Esophagus muscularis mucosa (tissue), 4 donors: ENCODE measurements around the gene TCERG1L. TPM values are rescaled to one million over a fixed set of nuclear protein-coding genes. Genes with fewer than 3 reads are reported as not detected.

Source experiments
- DNase-seq: peaks from one replicate; pipeline ENCODE4 v3.0.0-alpha.2; 2017; ENCODE audit errors: extremely low spot score
- H3K27ac ChIP-seq, 4 donors: fragments of 200-600 bp; sonication (generic); replicated peaks in 1 of 4; 1 replicate in 3 of 4; 2 replicates in 1 of 4; pipeline ENCODE4 v1.5.1; 2016 to 2019; ENCODE audit warnings: mild to moderate bottlenecking in 1 of 4
- H3K27me3 ChIP-seq, 4 donors: fragments of 200-600 bp; sonication (generic); one replicate each; pipeline versions ENCODE4 v1.5.1 to v1.6.0; 2016 to 2019
- H3K36me3 ChIP-seq, 4 donors: fragments of 200-600 bp; sonication (generic); one replicate each; pipeline ENCODE4 v1.5.1; 2016 to 2019
- H3K4me1 ChIP-seq, 4 donors: fragments of 200-600 bp; sonication (generic); one replicate each; pipeline ENCODE4 v1.5.1; 2016 to 2019
- H3K4me3 ChIP-seq, 4 donors: fragments of 200-600 bp; sonication (generic); 1 replicate in 2 of 4; 2 replicates in 2 of 4; pipeline ENCODE4 v1.5.1; 2016 to 2019; ENCODE audit warnings: mild to moderate bottlenecking in 4 of 4, moderate library complexity in 1 of 4
- H3K9me3 ChIP-seq, 4 donors: fragments of 200-600 bp; sonication (generic); 1 replicate in 3 of 4; 2 replicates in 1 of 4; pipeline ENCODE4 v1.5.1; 2016 to 2019
- EP300 ChIP-seq: sonication (generic); formaldehyde crosslinking; IDR thresholded peaks from one replicate; pipeline ENCODE4 v1.6.1; 2017; ENCODE audit warnings: antibody characterized with exemption
- POLR2A ChIP-seq: fragments of 450-650 bp; IDR thresholded peaks from one replicate; pipeline ENCODE4 v1.6.1; 2017; ENCODE audit warnings: antibody characterized with exemption, moderate library complexity, mild to moderate bottlenecking, low read depth
- POLR2AphosphoS5 ChIP-seq, 2 donors: sonication (generic); formaldehyde crosslinking; IDR thresholded peaks; one replicate each; pipeline ENCODE4 v1.6.1; 2017; ENCODE audit warnings: antibody characterized with exemption in 2 of 2
- WGBS: methylation state at CpG from one replicate; pipeline ENCODE4 v1.1.5; 2018; 5-methylcytosine and 5-hydroxymethylcytosine counted together
- intact Hi-C: fragments of 100-400 bp; cut with DNase I; formaldehyde crosslinking; loops from one replicate; pipeline ENCODE4 v1.15.1; 2023
- total RNA-seq, 4 donors: library from RNA; depleted of rRNA; stranded (reverse); fragments of >200 nt; gene quantifications; one replicate each; pipeline versions ENCODE4 v1.1.0 to v1.2.1, GENCODE V29; 2016
- TF ChIP-seq, protein P1 (sequence below), 3 experiments: fragments of 200-600 bp in 2 of 3; fragments of 450-650 bp in 1 of 3; sonication (generic) in 2 of 3; IDR thresholded peaks; one replicate each; pipeline ENCODE4 v1.5.1; 2017 to 2019; ENCODE audit warnings: antibody characterized with exemption in 3 of 3, mild to moderate bottlenecking in 2 of 3, moderate library complexity in 1 of 3

Gene TCERG1L
- total RNA-seq, 4 donors from 2014 or later: not detected

DNA sequence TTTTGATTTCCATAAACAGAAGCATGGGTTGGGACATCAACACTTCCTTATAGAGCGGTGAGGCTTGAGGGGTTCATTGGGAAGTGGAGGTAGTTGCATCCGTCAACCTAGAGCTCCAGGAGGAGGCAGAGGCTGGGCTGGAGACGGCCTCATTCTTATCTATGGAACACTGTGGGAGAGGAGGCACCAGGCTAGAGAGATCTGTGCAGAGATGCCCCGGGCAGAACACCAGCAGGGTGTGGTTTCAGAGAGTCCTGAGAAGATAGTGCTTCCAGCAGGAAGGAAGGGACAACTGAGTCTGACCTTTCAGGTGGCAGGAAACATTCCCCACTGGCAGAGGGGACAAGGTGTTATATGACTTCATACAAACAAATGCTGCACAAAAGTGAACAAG is 56.7 kb downstream of the TCERG1L start:
- Histone ChIP-seq H3K4me1 (no peaks in the 10 kb centered on the region), H3K4me3 (no peak overlapping the region), H3K27me3 (peaks cover 0 to 65% (median 0%) of the 10 kb centered on the region in 4 donors), H3K27ac (no peak overlapping the region), H3K9me3 (no peaks in the 10 kb centered on the region), H3K36me3 (no peaks in the 10 kb centered on the region)
- WGBS: 69% methylated on average over 4 of the region's 4 CpGs
- no peak for TF ChIP-seq POLR2AphosphoS5 (IDR thresholded peaks at IDR 0.05)
- TF ChIP-seq, protein P1, sequence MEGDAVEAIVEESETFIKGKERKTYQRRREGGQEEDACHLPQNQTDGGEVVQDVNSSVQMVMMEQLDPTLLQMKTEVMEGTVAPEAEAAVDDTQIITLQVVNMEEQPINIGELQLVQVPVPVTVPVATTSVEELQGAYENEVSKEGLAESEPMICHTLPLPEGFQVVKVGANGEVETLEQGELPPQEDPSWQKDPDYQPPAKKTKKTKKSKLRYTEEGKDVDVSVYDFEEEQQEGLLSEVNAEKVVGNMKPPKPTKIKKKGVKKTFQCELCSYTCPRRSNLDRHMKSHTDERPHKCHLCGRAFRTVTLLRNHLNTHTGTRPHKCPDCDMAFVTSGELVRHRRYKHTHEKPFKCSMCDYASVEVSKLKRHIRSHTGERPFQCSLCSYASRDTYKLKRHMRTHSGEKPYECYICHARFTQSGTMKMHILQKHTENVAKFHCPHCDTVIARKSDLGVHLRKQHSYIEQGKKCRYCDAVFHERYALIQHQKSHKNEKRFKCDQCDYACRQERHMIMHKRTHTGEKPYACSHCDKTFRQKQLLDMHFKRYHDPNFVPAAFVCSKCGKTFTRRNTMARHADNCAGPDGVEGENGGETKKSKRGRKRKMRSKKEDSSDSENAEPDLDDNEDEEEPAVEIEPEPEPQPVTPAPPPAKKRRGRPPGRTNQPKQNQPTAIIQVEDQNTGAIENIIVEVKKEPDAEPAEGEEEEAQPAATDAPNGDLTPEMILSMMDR (IDR thresholded peaks at IDR 0.05): no peak
- no peak for TF ChIP-seq POLR2A
- TF ChIP-seq EP300: no peak
- DNase-seq: no peak
- intact Hi-C loops: no loop called here

DNA sequence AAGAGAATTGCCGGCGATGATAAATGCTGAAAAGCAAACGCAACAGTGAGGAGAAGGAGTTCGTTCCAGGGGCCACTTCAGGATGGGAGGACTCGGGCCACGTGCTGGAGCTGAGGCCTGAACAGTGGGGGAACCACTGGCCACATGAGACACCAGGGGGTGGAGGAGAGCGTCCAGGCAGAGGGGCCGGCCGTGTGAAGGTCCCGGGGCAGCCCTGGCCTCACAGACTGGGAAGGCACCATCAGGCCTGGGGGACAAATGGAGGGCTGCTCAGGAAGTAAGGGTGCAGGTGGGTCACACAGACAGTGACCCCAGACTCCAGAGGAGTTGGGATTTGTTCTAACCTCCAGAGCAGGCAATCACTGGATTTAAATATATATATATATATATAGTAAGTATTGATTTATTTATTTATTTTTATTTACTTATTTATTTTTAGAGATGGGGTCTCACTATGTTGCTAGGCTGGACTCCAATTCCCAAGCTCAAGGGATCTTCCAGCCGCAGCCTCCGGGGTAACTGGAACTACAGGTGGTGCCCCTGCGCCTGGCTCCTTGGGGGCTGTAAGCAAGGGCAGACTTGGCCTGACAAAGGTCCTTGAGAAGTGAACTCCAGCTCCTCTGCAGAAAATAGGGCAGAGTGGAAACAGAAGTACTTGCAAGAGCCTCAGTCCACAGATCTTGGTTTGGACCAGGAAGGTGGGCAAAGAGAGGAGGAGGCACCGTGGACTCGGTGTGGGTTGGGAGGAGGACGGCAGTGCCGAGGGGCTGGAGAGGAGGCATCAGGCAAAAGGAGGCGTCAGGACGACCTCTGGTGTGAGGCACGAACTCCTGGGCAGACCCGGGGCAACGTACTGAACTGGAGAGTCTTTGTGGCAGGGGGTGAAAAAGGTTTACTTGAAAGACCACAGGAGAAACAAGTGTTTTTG is 57.3 kb downstream of the TCERG1L start:
- peaks cover 0 to 71% (median 0%) of the 10 kb centered on the region in 4 donors for H3K27me3 ChIP-seq
- no peak for DNase-seq

DNA sequence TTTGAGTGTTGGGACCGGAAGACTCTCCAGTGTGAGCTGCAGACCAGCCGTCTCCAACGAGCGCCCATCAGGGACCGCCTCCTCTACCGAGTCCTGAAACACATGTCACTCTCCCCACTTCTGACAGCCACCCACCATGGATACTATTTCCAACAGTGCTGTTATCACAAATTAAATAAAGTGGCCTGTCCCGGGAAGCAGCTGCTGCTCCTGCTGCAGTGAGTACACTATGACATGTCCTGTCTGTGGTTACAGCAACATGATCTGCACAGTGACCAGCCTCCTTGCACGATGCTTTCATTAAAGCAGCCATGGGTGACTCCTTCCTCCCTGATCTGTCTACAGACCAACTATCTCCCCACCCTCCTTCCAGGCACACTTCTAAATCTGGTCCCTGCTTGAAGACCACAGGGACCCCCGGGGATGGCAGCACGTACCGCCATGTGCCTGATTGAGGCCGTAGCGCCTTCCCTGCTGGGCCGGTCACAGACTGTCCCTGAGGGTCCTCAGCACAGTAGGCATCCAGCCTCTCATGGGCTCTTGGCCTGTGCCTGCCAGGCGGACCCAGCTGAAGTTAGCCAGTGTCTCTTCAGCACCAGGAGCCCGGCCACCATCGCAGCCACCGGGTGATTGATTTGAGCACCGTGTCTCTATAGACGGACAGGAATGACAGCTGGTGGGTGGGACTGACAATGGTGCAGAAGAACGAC is 58.8 kb downstream of the TCERG1L start:
- Histone ChIP-seq H3K9me3 (no peaks in the 10 kb centered on the region), H3K27me3 (peaks cover 0 to 77% (median 0%) of the 10 kb centered on the region in 4 donors), H3K36me3 (no peaks in the 10 kb centered on the region), H3K4me1 (no peaks in the 10 kb centered on the region), H3K27ac (no peak overlapping the region), H3K4me3 (no peak overlapping the region)
- intact Hi-C loops: no loop called here
- TF ChIP-seq POLR2AphosphoS5 (IDR thresholded peaks at IDR 0.05): no peak
- no peak for TF ChIP-seq POLR2A
- no peak for TF ChIP-seq EP300
- TF ChIP-seq, protein P1 (IDR thresholded peaks at IDR 0.05): no peak
- no peak for DNase-seq
- WGBS: 71% methylated on average over 17 of the region's 21 CpGs

More for the DNA sequence above, 57.3 kb downstream of the TCERG1L start:
- H3K27ac ChIP-seq: no peak overlapping the region
- 84% methylated on average over 22 of the region's 22 CpGs for WGBS
- no peaks in the 10 kb centered on the region for H3K9me3 ChIP-seq
- TF ChIP-seq POLR2AphosphoS5 (IDR thresholded peaks at IDR 0.05) (no peak), POLR2A (no peak)
- no peaks in the 10 kb centered on the region for H3K36me3 ChIP-seq
- intact Hi-C loops: no loop called here
- H3K4me1 ChIP-seq: no peaks in the 10 kb centered on the region
- H3K4me3 ChIP-seq: no peak overlapping the region

DNA sequence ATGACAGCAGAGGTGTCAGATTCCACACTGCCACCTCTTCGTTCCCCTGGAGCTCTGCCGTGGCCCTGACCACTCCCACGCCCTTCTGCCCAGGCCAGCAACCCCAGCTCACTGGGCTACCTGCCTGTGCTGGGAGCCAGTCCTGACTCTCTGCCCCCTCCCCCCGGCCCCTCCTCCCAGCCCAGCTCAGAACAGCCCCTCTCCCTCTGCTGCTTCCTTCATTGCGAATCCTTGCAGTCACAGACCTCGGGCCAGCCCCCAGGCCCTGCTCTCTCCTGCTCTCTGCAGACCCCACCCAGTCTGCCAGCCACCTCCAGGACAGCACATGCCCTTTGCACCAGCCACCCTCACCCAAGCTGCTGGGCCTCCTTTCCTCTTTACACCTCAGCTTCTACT is 60.4 kb downstream of the TCERG1L start:
- Histone ChIP-seq H3K36me3 (no peaks in the 10 kb centered on the region), H3K4me1 (no peaks in the 10 kb centered on the region), H3K27ac (no peak overlapping the region), H3K4me3 (no peak overlapping the region), H3K27me3 (peaks cover 0 to 92% (median 0%) of the 10 kb centered on the region in 4 donors), H3K9me3 (no peaks in the 10 kb centered on the region)
- no peak for DNase-seq
- TF ChIP-seq, protein P1 (IDR thresholded peaks at IDR 0.05): no peak
- TF ChIP-seq POLR2A (no peak), POLR2AphosphoS5 (IDR thresholded peaks at IDR 0.05) (no peak), EP300 (no peak)
- intact Hi-C loops: no loop called here
- WGBS: 59% methylated on average over 5 of the region's 6 CpGs
